ENCODE data around the gene NBPF1. TPM values are rescaled to one million over a fixed set of nuclear protein-coding genes. Genes with fewer than 3 reads are reported as not detected.
"Not testable (repeated sequence)": the region's sequence is repeated elsewhere in the genome, so short reads cannot be mapped to it uniquely, and the experiment has no call there.

The NBPF1 gene
- total RNA-seq, 4 donors from 2014 or later, result 38.9 to 50.9 (median 46.5) TPM

GRCh38 chr1:16605213-16605525 lies 8.2 kb downstream of the NBPF1 start:
- no peak overlapping the region for H3K4me3 ChIP-seq (replicated peaks in 1 of 3)
- no peaks in the 10 kb centered on the region for H3K9me3 ChIP-seq
- H3K27me3 ChIP-seq, result no peaks in the 10 kb centered on the region
- intact Hi-C loops (cut with DNase I), result no loop called here
- WGBS, 2 donors, result 83 to 84% methylated on average over 1 of the region's 1 CpG
- TF ChIP-seq POLR2A (IDR thresholded peaks at IDR 0.05), result no peak
- TF ChIP-seq CTCF (IDR thresholded peaks at IDR 0.05), result no peak
- H3K27ac ChIP-seq, result no peak overlapping the region
- no peaks in the 10 kb centered on the region for H3K4me1 ChIP-seq
- DNase-seq, result no peak
- H3K36me3 ChIP-seq, result peaks cover 8 to 29% of the 10 kb centered on the region in 2 donors

GRCh38 chr1:16604514-16605212 lies 8.7 kb downstream of the NBPF1 start:
- H3K27ac ChIP-seq; DNase-seq; H3K9me3 ChIP-seq; H3K4me1 ChIP-seq; intact Hi-C loops (cut with DNase I); H3K4me3 ChIP-seq (replicated peaks in 1 of 3); H3K27me3 ChIP-seq: not testable (repeated sequence)
- WGBS, 2 donors, result 93 to 95% methylated on average over 2 of the region's 2 CpGs
- H3K36me3 ChIP-seq, result peaks cover 8 to 29% of the 10 kb centered on the region in 2 donors

GRCh38 chr1:16603623-16604022 lies 9.7 kb downstream of the NBPF1 start:
- H3K4me1 ChIP-seq; H3K27me3 ChIP-seq; H3K9me3 ChIP-seq; DNase-seq; H3K27ac ChIP-seq; intact Hi-C loops (cut with DNase I); H3K4me3 ChIP-seq (replicated peaks in 1 of 3): not testable (repeated sequence)
- WGBS, 2 donors, result 89% methylated on average over 2 of the region's 2 CpGs; no CpG with 5 or more reads in 1 of the 2 donors
- H3K36me3 ChIP-seq, result peaks cover 8 to 29% of the 10 kb centered on the region in 2 donors

GRCh38 chr1:16602336-16603011 lies 10.9 kb downstream of the NBPF1 start:
- intact Hi-C loops (cut with DNase I); H3K4me3 ChIP-seq (replicated peaks in 1 of 3); H3K27ac ChIP-seq; H3K4me1 ChIP-seq; DNase-seq; H3K9me3 ChIP-seq; H3K27me3 ChIP-seq: not testable (repeated sequence)
- peaks cover 4 to 18% of the 10 kb centered on the region in 2 donors for H3K36me3 ChIP-seq
- WGBS, 2 donors, result 98 to 100% methylated on average over 2 of the region's 5 CpGs

GRCh38 chr1:16600855-16601786 lies 12.2 kb downstream of the NBPF1 start:
- H3K27me3 ChIP-seq; H3K9me3 ChIP-seq; H3K4me3 ChIP-seq (replicated peaks in 1 of 3); H3K4me1 ChIP-seq; H3K27ac ChIP-seq; H3K36me3 ChIP-seq; intact Hi-C loops (cut with DNase I); DNase-seq: not testable (repeated sequence)
- WGBS, 2 donors, result 69 to 76% methylated on average over 5 of the region's 7 CpGs

GRCh38 chr1:16599326-16599725 lies 14.0 kb downstream of the NBPF1 start:
- H3K4me1 ChIP-seq; H3K27ac ChIP-seq; H3K4me3 ChIP-seq (replicated peaks in 1 of 3); DNase-seq; H3K36me3 ChIP-seq; H3K9me3 ChIP-seq; intact Hi-C loops (cut with DNase I); H3K27me3 ChIP-seq: not testable (repeated sequence)
- 95 to 97% methylated on average over 3 of the region's 3 CpGs for WGBS, 2 donors

- H3K27ac ChIP-seq; H3K27me3 ChIP-seq; H3K4me1 ChIP-seq; H3K4me3 ChIP-seq (replicated peaks in 1 of 3); intact Hi-C loops (cut with DNase I); H3K36me3 ChIP-seq; H3K9me3 ChIP-seq; DNase-seq: not testable (repeated sequence)
- 96 to 100% methylated on average over 1 of the region's 1 CpG for WGBS, 2 donors
These were observed 18.1 kb downstream of the NBPF1 start for GRCh38 chr1:16595216-16595615.

GRCh38 chr1:16591845-16592244 lies 21.5 kb downstream of the NBPF1 start:
- intact Hi-C loops (cut with DNase I); DNase-seq: not testable (repeated sequence)
- WGBS, 2 donors, result 11 to 29% methylated on average over 1 to 5 of the region's 8 CpGs

GRCh38 chr1:16588081-16588480 lies 25.3 kb downstream of the NBPF1 start:
- H3K27me3 ChIP-seq; H3K9me3 ChIP-seq; intact Hi-C loops (cut with DNase I); DNase-seq; H3K27ac ChIP-seq; H3K4me3 ChIP-seq (replicated peaks in 1 of 3); H3K4me1 ChIP-seq: not testable (repeated sequence)
- WGBS, 2 donors, result 91% methylated on average over 5 of the region's 5 CpGs
- H3K36me3 ChIP-seq, result peaks cover 0 to 17% of the 10 kb centered on the region in 2 donors

More at GRCh38 chr1:16591845-16592244, 21.5 kb downstream of the NBPF1 start:
- not testable (repeated sequence) for H3K27ac ChIP-seq; H3K4me1 ChIP-seq; H3K27me3 ChIP-seq; H3K36me3 ChIP-seq; H3K4me3 ChIP-seq (replicated peaks in 1 of 3); H3K9me3 ChIP-seq

- H3K36me3 ChIP-seq, result peaks cover 0 to 17% of the 10 kb centered on the region in 2 donors
- H3K27ac ChIP-seq; intact Hi-C loops (cut with DNase I); H3K4me1 ChIP-seq; H3K9me3 ChIP-seq; DNase-seq; H3K4me3 ChIP-seq (replicated peaks in 1 of 3); H3K27me3 ChIP-seq: not testable (repeated sequence)
- 94 to 97% methylated on average over 4 of the region's 4 CpGs for WGBS, 2 donors
These were observed 25.7 kb downstream of the NBPF1 start for GRCh38 chr1:16587639-16588038.

- no CpG with 5 or more reads among the region's 1 CpG for WGBS, 2 donors
- H3K36me3 ChIP-seq; H3K9me3 ChIP-seq; DNase-seq; H3K27me3 ChIP-seq; H3K4me1 ChIP-seq; H3K4me3 ChIP-seq (replicated peaks in 1 of 3); H3K27ac ChIP-seq; intact Hi-C loops (cut with DNase I): not testable (repeated sequence)
These were observed 48.0 kb downstream of the NBPF1 start for GRCh38 chr1:16565324-16565723.

All from thyroid gland (tissue), 4 donors.